IMR-90 (cell line): ENCODE measurements around the gene UTP11. TPM values are rescaled to one million over a fixed set of nuclear protein-coding genes. Genes with fewer than 3 reads are reported as not detected.

Source experiments
- ATAC-seq: fragments of 200-7000 bp; cut with Tn5 transposase; 2 replicates; pipeline ENCODE4 v1.9.1; 2020; ENCODE audit warnings: low read depth, mild to moderate bottlenecking, moderate library complexity
- BruUV-seq: library from RNA; stranded (reverse); fragments of 400-500 nt; replicated peaks from 2 replicates; lab custom pipeline; 2021; lab: Mats Ljungman, UMichigan
- CTCF ChIA-PET: fragments of 300-600 bp; formaldehyde crosslinking; extraction: SDS; loops from one replicate; lab custom pipeline; 2021; ENCODE audit warnings: antibody characterized with exemption; lab: Yijun Ruan, JAX
- POLR2A ChIA-PET: fragments of 300-600 bp; sonication (Branson Sonifier 250); formaldehyde crosslinking; loops from one replicate; lab custom pipeline; 2022; ENCODE audit warnings: antibody characterized with exemption; ENCODE audit not compliant: unreplicated experiment; lab: Charles Lee
- DNase-seq: peaks from one replicate; pipeline ENCODE4 v3.0.0; 2013
- H2AFZ ChIP-seq: replicated peaks from 2 replicates; pipeline ENCODE3; 2013; ENCODE audit warnings: low read length, mild to moderate bottlenecking; ENCODE audit not compliant: poor library complexity
- H2AK5ac ChIP-seq: 2 replicates; pipeline ENCODE4 v1.6.1; 2013; ENCODE audit warnings: low read depth, low read length, inconsistent platforms
- H2AK9ac ChIP-seq: replicated peaks from 2 replicates; pipeline ENCODE3; 2013; ENCODE audit warnings: mild to moderate bottlenecking, low read depth, low read length, moderate library complexity; ENCODE audit not compliant: poor library complexity
- H2BK120ac ChIP-seq: 2 replicates; pipeline ENCODE4 v1.6.1; 2013; ENCODE audit warnings: low read depth, low read length, inconsistent platforms
- H2BK15ac ChIP-seq: 3 replicates; pipeline ENCODE4 v1.6.1; 2013; ENCODE audit warnings: low read depth, low read length, inconsistent platforms
- H2BK20ac ChIP-seq: 2 replicates; pipeline ENCODE4 v1.6.1; 2013; ENCODE audit warnings: low read depth, mild to moderate bottlenecking, inconsistent platforms, low read length, moderate library complexity
- H2BK5ac ChIP-seq: 2 replicates; pipeline ENCODE4 v1.6.1; 2013; ENCODE audit warnings: mild to moderate bottlenecking, low read depth, low read length, inconsistent platforms; ENCODE audit not compliant: poor library complexity, severe bottlenecking
- H3K14ac ChIP-seq: replicated peaks from 2 replicates; pipeline ENCODE4 v1.6.1; 2013; ENCODE audit warnings: low read depth, low read length, inconsistent platforms
- H3K18ac ChIP-seq: 2 replicates; pipeline ENCODE4 v1.6.1; 2013; ENCODE audit warnings: low read depth, low read length, control low read depth
- H3K23ac ChIP-seq: 2 replicates; pipeline ENCODE4 v1.6.1; 2013; ENCODE audit warnings: low read depth, low read length, inconsistent platforms
- H3K27ac ChIP-seq: 2 replicates; pipeline ENCODE4 v1.5.1; 2013; ENCODE audit warnings: mild to moderate bottlenecking, control low read depth, low read length; ENCODE audit not compliant: insufficient read depth
- H3K27me3 ChIP-seq: 2 replicates; pipeline ENCODE4 v1.6.1; 2013; ENCODE audit warnings: low read length; ENCODE audit not compliant: control insufficient read depth, insufficient read depth
- H3K36me3 ChIP-seq: 2 replicates; pipeline ENCODE4 v1.6.1; 2013; ENCODE audit warnings: low read length, mixed read lengths; ENCODE audit not compliant: control insufficient read depth, insufficient read depth
- H3K4ac ChIP-seq: 2 replicates; pipeline ENCODE4 v1.6.1; 2013; ENCODE audit warnings: low read depth, low read length, inconsistent platforms
- H3K4me1 ChIP-seq: 2 replicates; pipeline ENCODE4 v1.6.1; 2013; ENCODE audit warnings: low read length, mixed read lengths; ENCODE audit not compliant: control insufficient read depth, insufficient read depth
- H3K4me2 ChIP-seq: 2 replicates; pipeline ENCODE4 v1.6.1; 2013; ENCODE audit warnings: low read depth, mild to moderate bottlenecking, control low read depth, low read length, moderate library complexity
- H3K4me3 ChIP-seq: 2 replicates; pipeline ENCODE4 v1.5.1; 2013; ENCODE audit warnings: low read depth, mild to moderate bottlenecking, control low read depth, low read length, moderate library complexity; ENCODE audit not compliant: insufficient read depth
- H3K56ac ChIP-seq: 2 replicates; pipeline ENCODE4 v1.6.1; 2013; ENCODE audit warnings: low read length, inconsistent platforms; ENCODE audit not compliant: insufficient read depth; ENCODE audit errors: extremely low read depth
- H3K79me1 ChIP-seq, 2 experiments: 2 replicates each; pipeline ENCODE4 v1.6.1; 2013; ENCODE audit warnings: low read length in 2 of 2, inconsistent platforms in 1 of 2, low read depth in 1 of 2
- H3K9ac ChIP-seq: 2 replicates; pipeline ENCODE4 v1.6.1; 2013; ENCODE audit warnings: low read depth, low read length, control low read depth
- H3K9me1 ChIP-seq: 2 replicates; pipeline ENCODE4 v1.6.1; 2013; ENCODE audit warnings: low read length, inconsistent platforms; ENCODE audit not compliant: insufficient read depth
- H3K9me3 ChIP-seq: 2 replicates; pipeline ENCODE4 v1.6.1; 2013; ENCODE audit warnings: low read length; ENCODE audit not compliant: control insufficient read depth, insufficient read depth
- H4K20me1 ChIP-seq: 2 replicates; pipeline ENCODE4 v1.6.1; 2013; ENCODE audit warnings: low read length, inconsistent platforms; ENCODE audit not compliant: insufficient read depth
- H4K5ac ChIP-seq: 2 replicates; pipeline ENCODE4 v1.6.1; 2013; ENCODE audit warnings: mild to moderate bottlenecking, low read depth, low read length, control low read depth
- H4K8ac ChIP-seq, 2 experiments: 2 replicates each; pipeline ENCODE4 v1.6.1; 2013; ENCODE audit warnings: low read depth in 2 of 2, low read length in 2 of 2, control low read depth in 1 of 2, inconsistent platforms in 1 of 2
- H4K91ac ChIP-seq: 2 replicates; pipeline ENCODE4 v1.6.1; 2013; ENCODE audit warnings: low read depth, low read length, inconsistent platforms; ENCODE audit not compliant: insufficient read depth
- ELK1 ChIP-seq: fragments of 150-350 bp; IDR thresholded peaks from 2 replicates; pipeline ENCODE4 v1.6.1; 2016; ENCODE audit warnings: low read depth, mild to moderate bottlenecking, low read length, moderate library complexity, borderline replicate concordance
- SMC3 ChIP-seq: fragments of 150-350 bp; IDR thresholded peaks from 2 replicates; pipeline ENCODE4 v1.6.1; 2016; ENCODE audit warnings: low read depth, mild to moderate bottlenecking, antibody characterized with exemption, low read length, moderate library complexity
- WGBS, 2 experiments: methylation state at CpG; one replicate each; pipeline versions ENCODE4 v1.1.5 to v1.1.7; 2013; ENCODE audit warnings: missing lambda C conversion rate in 2 of 2; ENCODE audit not compliant: insufficient read length in 1 of 2; ENCODE audit errors: extremely low coverage in 2 of 2; 5-methylcytosine and 5-hydroxymethylcytosine counted together
- dilution Hi-C: fragments of 300-500 bp; cut with HindIII; formaldehyde crosslinking; loops from one replicate; pipeline ENCODE4 v1.14.3; 2018; ENCODE audit warnings: low sequenced_read_pairs; ENCODE audit not compliant: unreplicated experiment
- in situ Hi-C: fragments of 300-500 bp; cut with MboI; formaldehyde crosslinking; loops from 3 replicates; pipeline ENCODE4 v1.14.3; 2019; ENCODE audit warnings: low sequenced_read_pairs, inconsistent platforms, mixed read lengths
- intact Hi-C: fragments of 100-400 bp; cut with micrococcal nuclease; formaldehyde crosslinking; loops from 2 replicates; pipeline ENCODE4 v1.10.0; 2022
- polyA plus RNA-seq, 3 experiments: library from polyadenylated mRNA; depleted of rRNA; stranded (reverse); fragments of >200 nt; gene quantifications; 2 replicates each; pipeline ENCODE4 v1.2.3, GENCODE V29; 2012; ENCODE audit warnings: low replicate concordance in 1 of 3
- total RNA-seq: library from RNA; depleted of rRNA; stranded (reverse); fragments of >200 nt; gene quantifications from 2 replicates; pipeline ENCODE4 v1.2.3, GENCODE V29; 2012

UTP11 gene
- total and polyA plus RNA-seq, 2 of the 4 experiments (the other 2 are of a cell fraction) = 22.0 to 27.8 TPM

- Histone ChIP-seq H4K5ac (peak overlapping the region; percentile 43; the same call in 1 of the 2 replicates), H2BK20ac (peak overlapping the region; percentile 48; the same call in 1 of the 2 replicates), H3K14ac (peak overlapping the region; percentile 92), H4K20me1 (0 out of 2 replicates have a peak, but pooled peaks cover 5% of the 10 kb centered on the region), H3K18ac (no peak overlapping the region; the same call in 1 of the 2 replicates), H2BK120ac (peak overlapping the region; percentile 93), H2AFZ (no peak overlapping the region), H2AK5ac (peak overlapping the region; percentile 78), H3K9ac (peak overlapping the region; percentile 79; the same call in 1 of the 2 replicates), H3K27ac (peak overlapping the region; percentile 93), H3K23ac (no peak overlapping the region), H2AK9ac (peak overlapping the region; percentile 76), H4K8ac (peak overlapping the region; percentile 91 to 94; a peak in 3 of 4 replicates), H3K79me1 (peaks cover 30 to 65% of the 10 kb centered on the region in 2 experiments; a peak in 3 of 4 replicates), H3K9me1 (peaks cover 23% of the 10 kb centered on the region), H3K4me3 (no peak overlapping the region), H3K9me3 (no peaks in the 10 kb centered on the region), H4K91ac (peak overlapping the region; percentile 97; the same call in 1 of the 2 replicates), H3K4me1 (peaks cover 37% of the 10 kb centered on the region), H3K36me3 (peaks cover 31% of the 10 kb centered on the region), H2BK15ac (0 out of 3 replicates have a peak overlapping the region, but pooled peaks have one; percentile 3), H3K56ac (peak overlapping the region; percentile 42; the same call in 1 of the 2 replicates), H3K4ac (peak overlapping the region; percentile 97), H3K4me2 (no peak overlapping the region), H3K27me3 (no peaks in the 10 kb centered on the region), H2BK5ac (no peak overlapping the region)
- TF ChIP-seq SMC3 (no peak), ELK1 (no peak)
- DNase-seq (no peak), ATAC-seq (no peak)
- in situ Hi-C loops = no loop called here
- intact Hi-C loops = no loop called here
- TSS peak; percentile 19 for BruUV-seq
- POLR2A ChIA-PET = interaction anchor here (0.8 to 1.6 kb wide), 2 partner anchors 15 to 49 kb away, joined by 3 to 4 read pairs; partner anchors contain the start of genes POU3F1 and UTP11
- CTCF ChIA-PET = interaction anchor here (0.9 kb wide), 1 partner anchor 20 kb away, joined by 5 read pairs; no protein-coding TSS in a partner anchor
- WGBS, 2 experiments = 91% methylated on average over 4 of the region's 25 CpGs; no CpG with 5 or more reads in 1 of the 2 experiments
- dilution Hi-C loops = no loop called here
Observed at GRCh38 chr1:37997256-37998088, 15.1 kb upstream of the UTP11 start.
